GM21786 (cell line): ENCODE results near the gene DACT2.
"Not testable (repeated sequence)": the region's sequence is repeated elsewhere in the genome, so short reads cannot be mapped to it uniquely, and the experiment has no call there.

Experiments
- ATAC-seq: cut with Tn5 transposase; IDR thresholded peaks from one replicate; pipeline ENCODE4 v1.9.1; 2021; ENCODE audit not compliant: unreplicated experiment

DACT2 gene

DNA sequence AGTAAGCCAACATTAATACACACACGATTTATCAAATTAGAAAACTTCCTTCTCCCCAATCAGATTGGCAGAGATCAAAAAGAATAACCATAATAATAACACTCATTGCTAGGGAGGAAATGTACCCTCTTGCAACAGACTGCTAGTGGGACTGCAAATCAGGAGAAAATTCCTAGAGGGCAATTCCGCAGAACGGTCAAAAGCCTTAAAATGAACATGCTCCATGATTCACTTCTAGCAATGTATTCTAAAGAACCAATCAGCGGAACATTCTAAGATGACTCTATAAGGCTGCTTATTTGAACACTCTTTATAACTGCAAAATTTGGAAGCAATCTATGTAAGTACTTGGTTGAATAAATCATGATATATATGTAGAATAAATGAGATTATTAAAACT is 8.5 kb upstream of the DACT2 start:
- no peak for ATAC-seq

DNA sequence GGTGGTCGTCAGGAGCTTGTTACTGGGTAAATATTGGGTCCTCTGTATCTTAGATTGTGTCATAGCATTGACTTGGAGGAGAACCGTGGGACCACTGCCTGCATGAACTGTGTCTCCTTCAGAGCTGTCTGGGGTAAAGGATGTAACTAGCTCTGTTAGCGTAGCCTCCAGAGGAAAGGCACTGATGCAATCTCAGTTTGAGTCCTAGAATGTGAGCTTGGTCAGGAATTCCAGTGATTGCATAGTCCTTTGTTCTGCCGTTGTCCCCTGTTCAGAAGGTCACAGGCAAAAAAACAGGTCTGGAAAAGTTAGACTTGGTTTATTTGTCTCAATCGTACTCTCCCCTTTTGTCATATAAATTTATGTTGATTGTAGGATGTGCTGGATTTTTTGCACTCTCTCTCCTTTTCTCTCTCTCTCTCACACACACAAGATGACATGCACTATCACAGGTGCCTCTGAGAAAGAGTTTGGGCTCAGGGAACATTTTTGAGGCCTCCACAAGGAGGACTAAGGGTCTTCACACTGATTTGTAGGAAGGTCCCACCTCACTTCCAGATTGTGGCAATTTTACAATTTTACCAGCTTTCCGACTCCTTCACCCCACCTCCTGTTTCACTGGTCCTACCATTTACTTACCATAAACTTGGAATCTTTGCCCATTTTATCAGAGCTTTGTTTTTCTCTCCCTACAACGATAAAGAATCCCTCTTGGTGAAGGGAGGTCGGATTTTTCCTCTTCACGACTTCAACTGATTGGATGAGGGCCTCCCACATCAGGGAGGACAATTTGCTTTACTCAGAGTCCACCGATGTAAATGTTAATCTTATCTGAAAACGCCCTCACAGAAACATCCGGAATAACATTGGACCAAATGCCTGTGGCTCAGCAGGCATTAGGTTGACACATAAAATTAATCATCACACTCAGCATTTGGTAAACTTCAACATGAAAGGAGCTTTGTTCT is 7.0 kb upstream of the DACT2 start:
- ATAC-seq, result no peak

DNA sequence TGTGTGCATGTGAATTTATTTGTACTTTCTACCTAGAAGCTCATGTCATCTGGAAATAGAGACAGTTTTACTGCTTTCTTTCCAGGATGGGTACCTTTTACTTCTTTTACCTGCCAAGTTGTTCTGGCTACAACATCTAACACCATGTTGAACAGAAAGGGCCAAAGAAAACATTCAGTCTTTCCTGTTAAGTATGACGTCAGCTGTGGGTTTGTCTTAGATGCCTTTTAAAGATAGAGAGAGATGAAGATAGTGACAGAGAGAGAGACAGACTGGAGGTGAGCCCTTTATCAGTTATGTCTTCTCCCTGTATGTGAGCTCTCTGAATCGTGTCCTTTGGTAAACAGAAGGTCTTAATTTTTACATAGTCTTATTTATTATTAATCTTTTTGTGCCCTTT is 3.4 kb upstream of the DACT2 start:
- ATAC-seq, result no peak

DNA sequence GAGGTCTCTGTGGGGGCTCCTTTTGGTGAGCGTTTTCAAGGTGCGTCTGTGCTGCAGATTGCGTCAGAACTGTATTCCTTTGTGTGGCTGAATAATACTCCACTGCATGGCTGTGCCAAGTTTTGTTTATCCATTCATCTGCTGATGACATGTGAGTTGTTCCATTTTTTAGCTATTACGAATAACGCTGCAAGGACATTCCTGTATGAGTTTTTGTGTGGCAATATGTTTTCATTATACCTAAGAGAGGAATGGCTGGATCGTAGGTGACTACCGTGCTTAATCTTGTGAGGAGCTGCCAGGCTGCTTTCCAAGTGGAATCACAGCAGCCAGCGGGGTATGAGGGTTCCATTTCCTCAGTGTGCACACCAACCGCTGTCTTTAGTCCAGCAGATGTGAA is 1.1 kb upstream of the DACT2 start:
- no peak for ATAC-seq

DNA sequence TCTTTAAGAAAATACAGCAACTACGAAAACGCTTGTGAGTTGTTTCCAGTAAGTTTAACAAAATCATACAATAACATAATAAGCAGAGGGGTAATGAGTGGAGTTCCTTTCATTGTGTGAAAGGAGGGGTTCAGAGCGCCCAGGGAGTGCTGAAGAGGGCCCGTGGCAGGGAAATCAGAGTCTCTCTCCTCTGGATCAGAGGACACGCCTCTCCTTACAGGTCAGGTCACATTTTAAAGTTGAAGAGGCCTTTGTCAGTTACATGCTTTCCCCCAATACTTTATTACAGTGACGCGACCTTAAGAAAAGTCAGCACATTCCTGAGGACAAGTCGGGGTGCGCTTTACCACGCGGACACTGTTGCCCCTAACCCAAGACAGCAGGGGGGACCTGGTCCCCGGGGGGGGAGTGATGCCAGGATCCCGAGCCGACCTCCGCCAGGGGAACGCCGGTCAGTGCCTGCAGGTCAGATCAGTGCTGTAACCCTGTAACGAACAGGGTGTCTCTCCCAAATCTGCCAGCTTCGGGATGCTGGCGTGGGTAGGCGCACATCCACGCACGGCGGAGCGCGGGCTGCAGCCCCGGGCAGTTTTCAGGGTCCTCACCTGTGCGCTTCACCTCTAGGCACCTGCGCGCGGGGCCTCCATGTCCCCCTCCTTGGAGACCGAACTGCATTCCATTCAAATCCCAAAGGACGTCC is 848 bp downstream of the DACT2 start:
- no peak for ATAC-seq

DNA sequence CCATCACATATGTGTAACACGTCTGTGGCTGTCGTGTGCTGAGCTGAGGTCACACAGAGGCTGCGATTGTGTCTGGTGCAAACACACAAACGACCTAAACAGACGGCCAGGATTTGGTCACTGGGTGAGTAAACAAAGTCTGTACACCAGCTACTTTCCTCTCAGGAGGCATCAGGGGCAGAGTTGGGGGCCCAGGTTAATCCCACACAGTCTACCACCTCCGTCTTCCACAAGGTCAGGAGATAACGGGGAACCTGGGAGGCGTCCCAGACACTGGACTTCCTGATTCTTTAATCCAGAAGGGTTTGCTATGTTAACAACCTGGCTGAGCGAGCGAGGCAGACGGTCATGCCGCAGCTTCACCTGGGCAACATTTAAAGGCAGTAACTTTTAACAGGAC is 1.5 kb downstream of the DACT2 start:
- ATAC-seq, result no peak

DNA sequence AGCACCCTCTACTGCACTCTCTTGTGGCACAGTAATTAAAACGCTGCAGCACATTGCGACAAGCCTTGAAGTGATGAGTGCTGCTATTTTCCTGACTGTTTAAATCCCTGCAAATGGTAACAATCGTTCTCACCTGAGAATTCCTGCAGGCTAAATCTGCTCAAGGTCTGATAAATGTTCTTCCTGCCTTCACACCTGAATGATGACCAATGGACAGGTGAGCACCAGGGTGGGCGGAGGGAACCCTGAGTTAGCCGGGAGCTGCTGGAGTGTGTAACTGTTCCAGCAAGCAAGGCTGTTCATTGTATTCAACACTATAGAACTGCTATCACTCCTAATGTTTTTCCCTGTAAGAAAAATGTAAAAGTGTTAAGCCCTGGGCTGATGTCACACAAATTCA is 4.0 kb downstream of the DACT2 start:
- no peak for ATAC-seq

- ATAC-seq, result no peak
These were observed 4.6 kb downstream of the DACT2 start for GRCh38 chr6:168314948-168315347.

DNA sequence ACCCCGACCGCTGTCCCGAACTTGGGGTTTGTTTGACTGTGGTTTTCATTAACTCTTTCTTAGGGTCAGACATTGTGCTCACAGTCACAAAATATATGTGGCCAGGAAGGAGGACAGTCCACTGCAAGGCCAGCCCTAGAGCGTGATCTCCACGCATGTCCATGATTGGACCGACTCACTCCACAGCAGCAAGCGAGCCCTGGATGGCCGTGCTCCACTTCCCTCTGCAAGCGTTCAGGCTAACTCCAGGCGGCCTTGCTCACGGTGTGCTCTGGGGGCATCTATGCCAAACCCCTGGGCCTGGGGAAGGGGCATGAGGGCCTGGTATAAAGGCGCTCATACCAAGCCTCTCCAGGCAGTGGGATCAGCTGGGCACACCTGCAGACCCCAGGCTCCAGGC is 5.6 kb downstream of the DACT2 start:
- ATAC-seq, result no peak

DNA sequence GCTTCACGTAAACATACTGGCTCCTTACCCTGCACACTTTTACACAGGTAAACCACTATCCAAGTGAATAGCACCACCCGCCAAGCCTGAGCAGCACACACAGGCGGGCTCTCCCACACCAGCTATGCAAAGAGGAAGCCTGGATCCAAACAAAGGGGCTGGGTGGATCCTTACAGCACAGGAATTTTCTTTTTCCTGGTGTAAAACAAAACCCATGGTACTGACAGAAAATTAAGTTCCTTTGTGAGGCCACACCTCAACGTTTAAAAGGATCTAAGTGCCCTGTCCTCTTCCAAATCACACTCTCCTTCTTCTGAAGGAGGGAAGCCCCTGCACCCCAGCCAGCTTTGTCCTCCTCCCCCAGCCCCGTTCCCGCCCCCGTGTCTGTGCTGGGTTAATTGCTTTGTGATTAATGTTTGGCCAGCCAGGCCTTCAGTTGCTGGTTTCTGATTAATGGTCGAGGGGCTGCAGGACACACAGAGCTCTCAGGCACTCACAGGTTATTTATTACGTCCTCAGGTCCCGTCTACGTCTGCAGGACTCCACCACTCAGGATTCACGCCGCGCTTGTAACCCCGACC is 6.1 kb downstream of the DACT2 start:
- ATAC-seq, result no peak

GRCh38 chr6:168312125-168312507 is 7.5 kb downstream of the DACT2 start:
- not testable (repeated sequence) for ATAC-seq

GRCh38 chr6:168311410-168312124 is 8.0 kb downstream of the DACT2 start:
- ATAC-seq, result no peak

GRCh38 chr6:168310945-168311344 is 8.6 kb downstream of the DACT2 start:
- ATAC-seq, result no peak

DNA sequence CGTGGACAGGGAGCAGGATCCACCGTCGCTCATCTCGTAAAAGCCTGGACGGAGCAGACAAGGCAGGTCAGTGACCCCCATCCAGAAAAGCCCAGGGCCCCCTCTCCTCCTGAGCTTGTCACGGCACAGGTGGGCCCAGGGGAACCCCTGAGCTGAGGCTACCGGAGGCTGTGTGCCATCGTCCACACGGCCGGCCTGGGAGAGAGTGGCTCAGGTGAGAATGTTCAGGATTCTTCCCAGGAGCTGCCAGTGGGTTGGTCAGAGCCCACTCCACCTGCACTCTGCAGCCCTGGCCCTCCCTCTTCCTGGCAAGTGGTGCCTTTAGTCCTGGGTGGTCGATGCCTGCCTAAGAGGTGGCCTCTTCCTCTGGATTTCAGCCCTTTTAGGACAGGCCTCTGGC is 9.2 kb downstream of the DACT2 start:
- no peak for ATAC-seq

- no peak for ATAC-seq
These were observed 9.6 kb downstream of the DACT2 start for GRCh38 chr6:168309997-168310396.

GRCh38 chr6:168309183-168309582 is 10.4 kb downstream of the DACT2 start:
- no peak for ATAC-seq

DNA sequence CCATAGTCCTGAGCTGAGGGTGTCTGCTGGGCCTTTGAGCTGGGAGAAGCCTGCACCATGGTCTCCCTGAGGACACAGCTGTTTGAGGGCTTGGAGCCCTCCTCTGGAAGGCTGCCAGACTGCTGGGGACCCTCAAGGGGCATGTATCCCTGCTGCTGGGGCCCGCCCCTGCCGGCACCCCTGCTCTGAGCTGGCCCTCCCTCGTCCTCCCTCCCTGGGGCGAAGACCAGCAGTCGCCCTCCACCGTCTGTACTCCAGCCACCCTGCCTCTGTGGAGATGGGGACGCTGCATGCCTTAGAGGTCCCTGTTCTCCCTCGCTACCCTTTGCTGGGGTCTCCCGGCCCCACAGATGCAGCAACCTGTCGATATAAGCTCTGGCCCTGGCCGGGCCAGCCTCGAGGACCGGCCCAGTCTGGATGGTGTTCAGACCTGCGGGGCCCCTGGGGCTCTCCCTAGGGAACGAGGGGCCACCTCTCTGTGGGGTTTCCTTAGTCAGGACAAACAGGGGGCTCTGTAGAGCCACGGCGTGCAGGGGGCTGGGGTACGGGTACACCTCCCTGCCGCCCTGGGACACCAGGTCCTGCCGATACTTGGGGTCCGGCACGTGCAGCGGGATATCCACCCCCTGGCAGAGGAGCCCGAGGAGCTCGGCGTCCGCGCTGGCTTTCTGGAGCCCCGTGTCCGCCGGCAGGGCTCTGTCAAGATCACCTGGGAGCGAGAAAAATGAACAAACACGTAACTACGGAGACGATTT is 11.0 kb downstream of the DACT2 start:
- no peak for ATAC-seq

DNA sequence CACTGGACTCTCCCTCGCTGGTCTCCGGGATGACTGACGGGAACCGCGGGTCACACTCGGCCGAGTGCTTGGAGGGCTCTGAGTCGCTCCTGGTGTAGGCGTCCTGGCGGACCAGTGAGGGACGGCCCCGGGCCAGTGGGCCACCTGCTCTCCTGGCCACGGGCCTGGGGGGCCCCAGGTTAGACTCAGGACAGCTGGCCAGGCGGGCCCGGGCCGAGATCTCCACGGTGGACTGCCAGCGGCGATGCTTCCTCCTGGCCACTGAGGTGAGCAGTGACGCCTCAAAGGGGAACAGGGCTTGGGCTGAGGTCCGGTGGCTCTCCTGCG is 11.9 kb downstream of the DACT2 start:
- ATAC-seq, result no peak

DNA sequence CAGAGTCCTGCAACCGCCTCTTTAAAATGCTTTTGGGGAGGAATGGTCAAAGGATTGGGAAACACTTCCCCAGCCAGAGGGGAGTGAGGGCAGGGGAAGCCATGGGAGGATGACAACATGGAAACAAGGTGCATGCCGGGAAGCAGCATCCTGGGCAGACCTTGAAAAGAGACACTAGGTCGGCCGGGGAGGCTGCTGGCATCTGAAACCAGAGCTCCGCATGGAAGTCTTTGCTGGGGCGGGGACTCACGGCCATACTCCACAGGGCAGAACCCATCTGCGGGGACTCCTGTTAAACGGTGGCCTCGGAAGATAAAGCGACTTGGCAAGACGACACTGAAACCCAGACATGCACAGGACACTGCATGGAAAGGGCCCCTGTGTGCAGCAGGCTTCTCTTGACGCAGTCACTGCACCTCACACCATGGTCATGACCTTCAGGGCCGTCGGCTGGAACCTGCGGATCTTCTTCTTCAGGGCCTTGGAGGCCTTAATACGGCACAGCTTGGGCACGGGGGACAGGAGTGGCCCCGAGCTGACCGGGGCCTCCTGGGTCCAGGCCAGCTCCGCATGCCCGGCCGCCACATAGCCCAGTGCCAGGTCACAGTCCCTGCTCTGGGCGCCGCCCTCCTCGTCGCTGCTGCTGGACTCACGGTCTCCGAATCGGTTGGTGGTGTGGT is 12.4 kb downstream of the DACT2 start:
- no peak for ATAC-seq

DNA sequence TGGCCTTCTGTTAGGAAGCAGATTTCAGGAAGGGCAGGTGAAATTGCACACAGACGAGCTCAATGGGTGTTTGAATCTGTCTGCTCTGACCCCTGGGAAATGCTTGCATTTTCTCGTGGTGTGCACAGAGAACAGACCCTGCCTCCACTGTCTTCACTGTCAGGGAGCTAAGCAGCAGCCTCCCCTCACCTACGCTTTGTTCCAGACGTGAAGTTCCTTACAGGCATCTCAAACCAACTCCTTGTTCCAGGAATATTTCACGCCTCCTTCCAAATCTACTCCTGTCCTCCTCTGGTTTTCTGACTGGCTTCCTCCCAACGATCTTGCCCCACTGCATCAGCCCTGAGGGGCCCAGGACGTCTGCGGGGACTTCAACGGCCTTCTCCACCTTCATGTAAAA is 13.7 kb downstream of the DACT2 start:
- no peak for ATAC-seq
